WTC11 (cell line): Measurements from ENCODE around the gene SLC20A1. TPM values are rescaled to one million over a fixed set of nuclear protein-coding genes. Genes with fewer than 3 reads are reported as not detected.

ENCODE experiments used
- SMAD4 ChIP-seq: sonication (generic); formaldehyde crosslinking; IDR thresholded peaks from 2 replicates; pipeline ENCODE4 v1.8.0; 2022; ENCODE audit warnings: mild to moderate bottlenecking, missing genetic modification reagents
- ZBTB43 ChIP-seq: sonication (generic); formaldehyde crosslinking; IDR thresholded peaks from 2 replicates; pipeline ENCODE4 v1.8.1; 2023; ENCODE audit warnings: mild to moderate bottlenecking, missing genetic modification reagents
- ZNF232 ChIP-seq: sonication (generic); formaldehyde crosslinking; IDR thresholded peaks from 2 replicates; pipeline ENCODE4 v1.8.0; 2022; ENCODE audit warnings: mild to moderate bottlenecking, missing genetic modification reagents
- ZNF263 ChIP-seq: sonication (generic); formaldehyde crosslinking; IDR thresholded peaks from 2 replicates; pipeline ENCODE4 v1.8.1; 2022; ENCODE audit warnings: low read depth, mild to moderate bottlenecking, moderate library complexity, missing genetic modification reagents
- total RNA-seq: library from RNA; stranded (reverse); gene quantifications from 3 replicates; pipeline ENCODE4 v1.2.3, GENCODE V29; 2021
- TF ChIP-seq, protein P1 (sequence below): sonication (generic); formaldehyde crosslinking; IDR thresholded peaks from 2 replicates; pipeline ENCODE4 v1.8.1; 2022; ENCODE audit warnings: low read depth, missing genetic modification reagents, borderline replicate concordance

The SLC20A1 gene
- total RNA-seq, 1 experiment from 2014 or later: 59.9 TPM

DNA sequence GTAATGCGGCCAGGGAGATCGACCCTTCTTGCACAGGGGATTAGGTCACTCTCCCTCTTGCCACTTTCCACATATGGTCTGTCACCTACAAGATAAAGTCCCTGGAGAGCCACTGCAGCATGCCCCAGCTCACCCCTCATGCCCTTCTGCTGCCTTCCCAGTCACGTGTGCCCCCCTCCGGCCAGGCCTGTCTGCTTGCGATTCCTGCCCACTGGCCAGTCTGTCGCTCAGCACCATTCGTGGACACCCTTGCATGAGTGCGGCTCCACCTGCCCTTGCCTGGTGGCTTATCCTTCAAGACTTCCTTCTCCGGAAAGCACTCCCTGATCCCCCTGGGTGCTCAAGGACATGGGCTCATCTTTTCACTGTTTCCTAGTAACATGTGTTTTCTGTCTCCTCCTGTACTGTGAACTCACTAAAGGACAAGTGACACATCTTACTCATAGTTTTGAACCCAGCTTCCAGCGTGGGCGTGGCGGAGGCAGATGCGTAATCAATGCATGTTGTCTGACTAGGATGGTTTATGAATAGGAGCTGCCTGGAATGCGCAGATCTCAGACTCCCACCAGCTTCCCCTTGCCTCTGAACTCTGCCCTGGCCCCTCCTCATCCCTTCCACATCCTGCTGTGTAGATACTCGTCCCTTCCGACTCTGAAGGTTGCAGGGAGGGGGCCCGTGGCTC is 67.3 kb downstream of the SLC20A1 start (continued):
- TF ChIP-seq ZNF263 (CRISPR knock-in tag) (no peak), ZNF232 (CRISPR knock-in tag) (no peak), ZBTB43 (CRISPR knock-in tag) (no peak), SMAD4 (CRISPR knock-in tag) (no peak)
- TF ChIP-seq, protein P1, sequence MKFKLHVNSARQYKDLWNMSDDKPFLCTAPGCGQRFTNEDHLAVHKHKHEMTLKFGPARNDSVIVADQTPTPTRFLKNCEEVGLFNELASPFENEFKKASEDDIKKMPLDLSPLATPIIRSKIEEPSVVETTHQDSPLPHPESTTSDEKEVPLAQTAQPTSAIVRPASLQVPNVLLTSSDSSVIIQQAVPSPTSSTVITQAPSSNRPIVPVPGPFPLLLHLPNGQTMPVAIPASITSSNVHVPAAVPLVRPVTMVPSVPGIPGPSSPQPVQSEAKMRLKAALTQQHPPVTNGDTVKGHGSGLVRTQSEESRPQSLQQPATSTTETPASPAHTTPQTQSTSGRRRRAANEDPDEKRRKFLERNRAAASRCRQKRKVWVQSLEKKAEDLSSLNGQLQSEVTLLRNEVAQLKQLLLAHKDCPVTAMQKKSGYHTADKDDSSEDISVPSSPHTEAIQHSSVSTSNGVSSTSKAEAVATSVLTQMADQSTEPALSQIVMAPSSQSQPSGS (CRISPR knock-in tag): no peak

Other genes with a start within 250 kb of the SLC20A1 start
- 8.3 to 8.9 TPM (median 8.3 TPM) in 3 replicates for gene RGPD8, start 212.3 kb upstream of the SLC20A1 start, total RNA-seq
- gene TTL, start 163.8 kb upstream of the SLC20A1 start, total RNA-seq: 39.9 to 44.2 TPM (median 42.4 TPM) in 3 replicates
- gene POLR1B, start 103.5 kb upstream of the SLC20A1 start, total RNA-seq: 42.8 to 51.2 TPM (median 50.2 TPM) in 3 replicates
- 33.2 to 36.5 TPM (median 33.7 TPM) in 3 replicates for gene CHCHD5, start 61.3 kb upstream of the SLC20A1 start, total RNA-seq
- not detected in 3 replicates for gene NT5DC4, start 75.1 kb downstream of the SLC20A1 start, total RNA-seq
- gene CKAP2L, start 118.7 kb downstream of the SLC20A1 start, total RNA-seq: 17.7 to 25.6 TPM (median 17.9 TPM) in 3 replicates
- gene IL1A, start 138.6 kb downstream of the SLC20A1 start, total RNA-seq: 0.34 to 0.55 TPM (median 0.42 TPM) in 3 replicates
- not detected in 3 replicates for gene IL1B, start 190.8 kb downstream of the SLC20A1 start, total RNA-seq